Gastroesophageal sphincter (tissue), 4 donors: ENCODE results near the gene GRB14. TPM values are rescaled to one million over a fixed set of nuclear protein-coding genes. Genes with fewer than 3 reads are reported as not detected.

Experiments
- ATAC-seq: fragments of 150-250 bp; one replicate; pipeline ENCODE4 v1.9.1; 2016; ENCODE audit warnings: mild to moderate bottlenecking, moderate library complexity
- H3K27ac ChIP-seq, 4 donors: fragments of 200-600 bp; sonication (generic) in 3 of 4; 1 replicate in 3 of 4; 2 replicates in 1 of 4; pipeline ENCODE4 v1.5.1; 2016 to 2019
- H3K27me3 ChIP-seq: fragments of 200-600 bp; sonication (generic); one replicate; pipeline ENCODE4 v1.5.1; 2019
- H3K36me3 ChIP-seq, 2 donors: fragments of 200-600 bp; sonication (generic); one replicate each; pipeline ENCODE4 v1.5.1; 2019; ENCODE audit warnings: control low read depth in 1 of 2
- H3K4me1 ChIP-seq, 3 donors: fragments of 200-600 bp; sonication (generic); 1 replicate in 2 of 3; 2 replicates in 1 of 3; pipeline ENCODE4 v1.5.1; 2016 to 2019; ENCODE audit warnings: control low read depth in 2 of 3
- H3K4me3 ChIP-seq, 2 donors: fragments of 200-600 bp; sonication (generic); one replicate each; pipeline ENCODE4 v1.5.1; 2019; ENCODE audit warnings: mild to moderate bottlenecking in 1 of 2, moderate library complexity in 1 of 2
- H3K9me3 ChIP-seq, 3 donors: fragments of 200-600 bp; sonication (generic); one replicate each; pipeline ENCODE4 v1.5.1; 2017 to 2019; ENCODE audit warnings: control low read depth in 2 of 3
- EP300 ChIP-seq: sonication (generic); formaldehyde crosslinking; IDR thresholded peaks from one replicate; pipeline ENCODE4 v1.6.1; 2017; ENCODE audit warnings: antibody characterized with exemption, mild to moderate bottlenecking
- POLR2A ChIP-seq, 2 donors: fragments of 450-650 bp; IDR thresholded peaks; one replicate each; pipeline ENCODE4 v1.6.1; 2017; ENCODE audit warnings: antibody characterized with exemption in 2 of 2, mild to moderate bottlenecking in 2 of 2, moderate library complexity in 1 of 2
- POLR2AphosphoS5 ChIP-seq: sonication (generic); formaldehyde crosslinking; IDR thresholded peaks from one replicate; pipeline ENCODE4 v1.6.1; 2017; ENCODE audit warnings: antibody characterized with exemption
- WGBS, 2 donors: methylation state at CpG; one replicate each; pipeline ENCODE4 v1.1.5; 2018; ENCODE audit warnings: low coverage in 1 of 2; 5-methylcytosine and 5-hydroxymethylcytosine counted together
- total RNA-seq, 4 donors: library from RNA; depleted of rRNA; stranded (reverse); fragments of >200 nt; gene quantifications; one replicate each; pipeline ENCODE4 v1.1.0, GENCODE V29; 2016
- TF ChIP-seq, protein P1 (sequence below), 4 experiments: fragments of 200-600 bp in 2 of 4; fragments of 450-650 bp in 2 of 4; sonication (generic) in 1 of 4; IDR thresholded peaks; one replicate each; pipeline ENCODE4 v1.5.1; 2017 to 2019; ENCODE audit warnings: antibody characterized with exemption in 4 of 4, mild to moderate bottlenecking in 2 of 4, moderate library complexity in 2 of 4

The GRB14 gene
- total RNA-seq, 4 donors from 2014 or later: 0.94 to 5.3 (median 2.4) TPM

GRCh38 chr2:164456619-164457018 lies 164.7 kb downstream of the GRB14 start:
- Histone ChIP-seq H3K9me3 (no peaks in the 10 kb centered on the region), H3K27me3 (no peaks in the 10 kb centered on the region), H3K4me1 (no peaks in the 10 kb centered on the region), H3K4me3 (no peak overlapping the region), H3K27ac (no peak overlapping the region), H3K36me3 (no peaks in the 10 kb centered on the region)
- no peak for ATAC-seq
- TF ChIP-seq POLR2AphosphoS5: no peak
- TF ChIP-seq POLR2A (IDR thresholded peaks at IDR 0.05): no peak
- no peak for TF ChIP-seq EP300
- TF ChIP-seq, protein P1, sequence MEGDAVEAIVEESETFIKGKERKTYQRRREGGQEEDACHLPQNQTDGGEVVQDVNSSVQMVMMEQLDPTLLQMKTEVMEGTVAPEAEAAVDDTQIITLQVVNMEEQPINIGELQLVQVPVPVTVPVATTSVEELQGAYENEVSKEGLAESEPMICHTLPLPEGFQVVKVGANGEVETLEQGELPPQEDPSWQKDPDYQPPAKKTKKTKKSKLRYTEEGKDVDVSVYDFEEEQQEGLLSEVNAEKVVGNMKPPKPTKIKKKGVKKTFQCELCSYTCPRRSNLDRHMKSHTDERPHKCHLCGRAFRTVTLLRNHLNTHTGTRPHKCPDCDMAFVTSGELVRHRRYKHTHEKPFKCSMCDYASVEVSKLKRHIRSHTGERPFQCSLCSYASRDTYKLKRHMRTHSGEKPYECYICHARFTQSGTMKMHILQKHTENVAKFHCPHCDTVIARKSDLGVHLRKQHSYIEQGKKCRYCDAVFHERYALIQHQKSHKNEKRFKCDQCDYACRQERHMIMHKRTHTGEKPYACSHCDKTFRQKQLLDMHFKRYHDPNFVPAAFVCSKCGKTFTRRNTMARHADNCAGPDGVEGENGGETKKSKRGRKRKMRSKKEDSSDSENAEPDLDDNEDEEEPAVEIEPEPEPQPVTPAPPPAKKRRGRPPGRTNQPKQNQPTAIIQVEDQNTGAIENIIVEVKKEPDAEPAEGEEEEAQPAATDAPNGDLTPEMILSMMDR (IDR thresholded peaks at IDR 0.05): no peak
- 24 to 41% methylated on average over 4 of the region's 4 CpGs for WGBS, 2 donors

GRCh38 chr2:164453656-164454305 lies 167.5 kb downstream of the GRB14 start:
- H3K4me3 ChIP-seq: no peak overlapping the region
- H3K9me3 ChIP-seq: no peaks in the 10 kb centered on the region
- ATAC-seq: no peak
- H3K27me3 ChIP-seq: no peaks in the 10 kb centered on the region
- WGBS, 2 donors: 59 to 85% methylated on average over 5 of the region's 5 CpGs
- no peak overlapping the region for H3K27ac ChIP-seq
- TF ChIP-seq, protein P1 (IDR thresholded peaks at IDR 0.05): no peak
- no peak for TF ChIP-seq POLR2AphosphoS5
- TF ChIP-seq POLR2A (IDR thresholded peaks at IDR 0.05): no peak
- TF ChIP-seq EP300: no peak
- H3K4me1 ChIP-seq: no peaks in the 10 kb centered on the region
- H3K36me3 ChIP-seq: no peaks in the 10 kb centered on the region

DNA sequence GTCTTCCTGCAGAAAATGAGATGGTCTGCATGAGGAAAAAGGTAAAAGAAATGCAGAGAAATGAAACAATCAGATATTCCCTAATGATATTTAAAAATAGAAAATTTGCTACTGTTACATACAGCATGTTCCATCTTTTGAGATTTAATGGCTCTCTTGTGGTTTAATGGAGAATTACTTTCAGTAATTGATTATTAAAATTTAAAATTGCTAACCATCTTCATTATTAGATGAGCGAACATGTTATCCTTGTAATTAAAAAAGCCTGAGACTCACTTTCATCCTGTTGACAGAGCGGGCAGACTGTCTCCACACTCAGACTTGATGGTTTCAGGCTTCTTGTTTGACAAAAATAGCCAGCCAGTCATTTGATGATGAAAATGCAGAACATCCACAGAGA lies 171.0 kb downstream of the GRB14 start:
- Histone ChIP-seq H3K27ac (no peak overlapping the region), H3K4me1 (no peaks in the 10 kb centered on the region), H3K27me3 (no peaks in the 10 kb centered on the region), H3K9me3 (no peaks in the 10 kb centered on the region), H3K36me3 (no peaks in the 10 kb centered on the region), H3K4me3 (no peak overlapping the region)
- no peak for ATAC-seq
- 91 to 93% methylated on average over 2 of the region's 2 CpGs for WGBS, 2 donors
- TF ChIP-seq, protein P1 (IDR thresholded peaks at IDR 0.05): no peak
- no peak for TF ChIP-seq EP300
- TF ChIP-seq POLR2AphosphoS5: no peak
- no peak for TF ChIP-seq POLR2A (IDR thresholded peaks at IDR 0.05)

DNA sequence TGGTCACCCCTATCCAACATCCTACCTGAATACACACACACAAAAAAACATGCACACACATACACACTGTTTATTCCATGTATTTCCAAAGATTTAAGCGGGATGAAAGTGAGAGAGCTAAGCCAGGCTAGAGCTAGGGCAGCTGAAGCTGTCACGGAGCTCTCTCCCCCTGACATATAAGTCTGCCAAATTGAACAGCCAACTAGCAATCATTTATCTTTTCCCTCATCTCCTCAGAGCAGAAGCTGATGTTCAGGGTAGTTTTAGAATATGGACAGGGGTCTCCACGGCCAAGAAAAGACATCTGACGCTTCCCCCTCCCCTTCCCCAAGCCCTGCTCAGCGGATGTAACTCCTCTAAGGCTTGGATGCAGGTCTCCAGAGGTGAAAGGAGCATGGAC lies 171.6 kb downstream of the GRB14 start:
- Histone ChIP-seq H3K9me3 (no peaks in the 10 kb centered on the region), H3K4me1 (no peaks in the 10 kb centered on the region), H3K27ac (no peak overlapping the region), H3K27me3 (no peaks in the 10 kb centered on the region), H3K4me3 (no peak overlapping the region), H3K36me3 (no peaks in the 10 kb centered on the region)
- no peak for ATAC-seq
- no peak for TF ChIP-seq POLR2AphosphoS5
- TF ChIP-seq, protein P1 (IDR thresholded peaks at IDR 0.05): no peak
- no peak for TF ChIP-seq POLR2A (IDR thresholded peaks at IDR 0.05)
- TF ChIP-seq EP300: no peak
- 70 to 85% methylated on average over 2 to 4 of the region's 5 CpGs for WGBS, 2 donors

- no peak overlapping the region for H3K4me3 ChIP-seq
- no peaks in the 10 kb centered on the region for H3K9me3 ChIP-seq
- H3K27ac ChIP-seq: no peak overlapping the region
- TF ChIP-seq POLR2A (IDR thresholded peaks at IDR 0.05): no peak
- no peak for TF ChIP-seq EP300
- no peak for TF ChIP-seq POLR2AphosphoS5
- 88 to 91% methylated on average over 4 of the region's 5 CpGs for WGBS, 2 donors
- no peaks in the 10 kb centered on the region for H3K4me1 ChIP-seq
- ATAC-seq: no peak
- no peaks in the 10 kb centered on the region for H3K27me3 ChIP-seq
- no peaks in the 10 kb centered on the region for H3K36me3 ChIP-seq
Measured at GRCh38 chr2:164447660-164448059, 173.6 kb downstream of the GRB14 start.

Other genes starting within 250 kb of the GRB14 start
- gene COBLL1, start 220.3 kb upstream of the GRB14 start, total RNA-seq: 10 to 100 TPM; 25.7 to 71.6 (median 56.6) TPM